SK-N-SH treated with all-trans-retinoic acid at 6 μM for 48 hours (cell line): ENCODE data around the gene CALCOCO2.
"Not testable (repeated sequence)": the region's sequence is repeated elsewhere in the genome, so short reads cannot be mapped to it uniquely, and the experiment has no call there.

Experiments used
- ATAC-seq: fragments of 200-7000 bp; cut with Tn5 transposase; 3 replicates; pipeline ENCODE4 v1.9.1; 2020; ENCODE audit warnings: mild to moderate bottlenecking, moderate library complexity
- BACH2 ChIP-seq: fragments of 250-450 bp; sonication (Bioruptor Pico); IDR thresholded peaks from 2 replicates; pipeline ENCODE4 v1.9.0; 2021; ENCODE audit warnings: mild to moderate bottlenecking, borderline replicate concordance
- CSDC2 ChIP-seq: fragments of 250-450 bp; sonication (Bioruptor Pico); IDR thresholded peaks from 2 replicates; pipeline ENCODE4 v1.5.0; 2020; ENCODE audit warnings: mild to moderate bottlenecking, moderate library complexity
- ISL1 ChIP-seq: fragments of 250-450 bp; sonication (Bioruptor Pico); IDR thresholded peaks from 2 replicates; pipeline ENCODE4 v2.1.2; 2022; ENCODE audit warnings: mild to moderate bottlenecking, moderate library complexity
- OSR1 ChIP-seq: fragments of 250-450 bp; sonication (Bioruptor Pico); IDR thresholded peaks from 2 replicates; pipeline ENCODE4 v1.8.0; 2022; ENCODE audit warnings: moderate library complexity, mild to moderate bottlenecking, inconsistent platforms
- PPARA ChIP-seq: fragments of 250-450 bp; sonication (Bioruptor Pico); IDR thresholded peaks from 2 replicates; pipeline ENCODE4 v1.5.0; 2020; ENCODE audit warnings: mild to moderate bottlenecking, borderline replicate concordance
- RARB ChIP-seq: fragments of 250-450 bp; sonication (Bioruptor Pico); IDR thresholded peaks from 2 replicates; pipeline ENCODE4 v1.8.0; 2021; ENCODE audit warnings: mild to moderate bottlenecking, moderate library complexity
- TCF4 ChIP-seq: fragments of 250-450 bp; sonication (Bioruptor Pico); IDR thresholded peaks from 2 replicates; pipeline ENCODE4 v1.8.0; 2021; ENCODE audit warnings: mild to moderate bottlenecking, moderate library complexity, borderline replicate concordance
- TOX ChIP-seq: fragments of 250-450 bp; sonication (Bioruptor Pico); IDR thresholded peaks from 2 replicates; pipeline ENCODE4 v1.8.0; 2021; ENCODE audit warnings: mild to moderate bottlenecking, moderate library complexity, borderline replicate concordance
- ZC3H10 ChIP-seq: fragments of 250-450 bp; sonication (Bioruptor Pico); IDR thresholded peaks from 2 replicates; pipeline ENCODE4 v1.5.1; 2021; ENCODE audit warnings: mild to moderate bottlenecking, moderate library complexity
- ZFP3 ChIP-seq: fragments of 250-450 bp; sonication (Bioruptor Pico); IDR thresholded peaks from 2 replicates; pipeline ENCODE4 v1.5.0; 2020; ENCODE audit warnings: mild to moderate bottlenecking, moderate library complexity
- ZFP30 ChIP-seq: fragments of 450-650 bp; formaldehyde crosslinking; IDR thresholded peaks from 2 replicates; pipeline ENCODE4 v1.5.0; 2022; ENCODE audit warnings: mild to moderate bottlenecking, moderate library complexity
- ZNF565 ChIP-seq: fragments of 450-650 bp; formaldehyde crosslinking; conservative IDR thresholded peaks from 2 replicates; pipeline ENCODE4 v1.5.0; 2020; ENCODE audit warnings: low read depth, mild to moderate bottlenecking, moderate library complexity
- ZNF8 ChIP-seq: fragments of 450-650 bp; formaldehyde crosslinking; IDR thresholded peaks from 2 replicates; pipeline ENCODE4 v1.5.0; 2020; ENCODE audit warnings: mild to moderate bottlenecking, moderate library complexity
- TF ChIP-seq, protein P1 (sequence below): fragments of 250-450 bp; sonication (Bioruptor Pico); IDR thresholded peaks from 2 replicates; pipeline ENCODE4 v1.8.0; 2020; ENCODE audit warnings: mild to moderate bottlenecking, moderate library complexity, borderline replicate concordance
- TF ChIP-seq, protein P2 (sequence below): fragments of 250-450 bp; sonication (Bioruptor Pico); IDR thresholded peaks from 2 replicates; pipeline ENCODE4 v1.5.0; 2020; ENCODE audit warnings: mild to moderate bottlenecking, moderate library complexity
- TF ChIP-seq, protein P3 (sequence below): fragments of 250-450 bp; sonication (Bioruptor Pico); IDR thresholded peaks from 2 replicates; pipeline ENCODE4 v1.5.1; 2021; ENCODE audit warnings: mild to moderate bottlenecking, moderate library complexity
- TF ChIP-seq, protein P4 (sequence below): fragments of 250-450 bp; sonication (Bioruptor Pico); IDR thresholded peaks from 2 replicates; pipeline ENCODE4 v1.5.1; 2020; ENCODE audit warnings: low read depth, mild to moderate bottlenecking, moderate library complexity

CALCOCO2 gene

GRCh38 chr17:48871551-48872351, 40.9 kb downstream of the CALCOCO2 start:
- no peak for TF ChIP-seq ISL1 (CRISPR knock-in tag)
- no peak for TF ChIP-seq PPARA
- no peak for TF ChIP-seq OSR1 (CRISPR knock-in tag)
- TF ChIP-seq BACH2 (CRISPR knock-in tag): no peak
- no peak for TF ChIP-seq TCF4 (CRISPR knock-in tag)
- no peak for TF ChIP-seq ZNF8 (CRISPR knock-in tag)
- TF ChIP-seq, protein P1, sequence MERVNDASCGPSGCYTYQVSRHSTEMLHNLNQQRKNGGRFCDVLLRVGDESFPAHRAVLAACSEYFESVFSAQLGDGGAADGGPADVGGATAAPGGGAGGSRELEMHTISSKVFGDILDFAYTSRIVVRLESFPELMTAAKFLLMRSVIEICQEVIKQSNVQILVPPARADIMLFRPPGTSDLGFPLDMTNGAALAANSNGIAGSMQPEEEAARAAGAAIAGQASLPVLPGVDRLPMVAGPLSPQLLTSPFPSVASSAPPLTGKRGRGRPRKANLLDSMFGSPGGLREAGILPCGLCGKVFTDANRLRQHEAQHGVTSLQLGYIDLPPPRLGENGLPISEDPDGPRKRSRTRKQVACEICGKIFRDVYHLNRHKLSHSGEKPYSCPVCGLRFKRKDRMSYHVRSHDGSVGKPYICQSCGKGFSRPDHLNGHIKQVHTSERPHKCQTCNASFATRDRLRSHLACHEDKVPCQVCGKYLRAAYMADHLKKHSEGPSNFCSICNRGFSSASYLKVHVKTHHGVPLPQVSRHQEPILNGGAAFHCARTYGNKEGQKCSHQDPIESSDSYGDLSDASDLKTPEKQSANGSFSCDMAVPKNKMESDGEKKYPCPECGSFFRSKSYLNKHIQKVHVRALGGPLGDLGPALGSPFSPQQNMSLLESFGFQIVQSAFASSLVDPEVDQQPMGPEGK (CRISPR knock-in tag): no peak
- no peak for TF ChIP-seq ZNF565
- TF ChIP-seq, protein P2, sequence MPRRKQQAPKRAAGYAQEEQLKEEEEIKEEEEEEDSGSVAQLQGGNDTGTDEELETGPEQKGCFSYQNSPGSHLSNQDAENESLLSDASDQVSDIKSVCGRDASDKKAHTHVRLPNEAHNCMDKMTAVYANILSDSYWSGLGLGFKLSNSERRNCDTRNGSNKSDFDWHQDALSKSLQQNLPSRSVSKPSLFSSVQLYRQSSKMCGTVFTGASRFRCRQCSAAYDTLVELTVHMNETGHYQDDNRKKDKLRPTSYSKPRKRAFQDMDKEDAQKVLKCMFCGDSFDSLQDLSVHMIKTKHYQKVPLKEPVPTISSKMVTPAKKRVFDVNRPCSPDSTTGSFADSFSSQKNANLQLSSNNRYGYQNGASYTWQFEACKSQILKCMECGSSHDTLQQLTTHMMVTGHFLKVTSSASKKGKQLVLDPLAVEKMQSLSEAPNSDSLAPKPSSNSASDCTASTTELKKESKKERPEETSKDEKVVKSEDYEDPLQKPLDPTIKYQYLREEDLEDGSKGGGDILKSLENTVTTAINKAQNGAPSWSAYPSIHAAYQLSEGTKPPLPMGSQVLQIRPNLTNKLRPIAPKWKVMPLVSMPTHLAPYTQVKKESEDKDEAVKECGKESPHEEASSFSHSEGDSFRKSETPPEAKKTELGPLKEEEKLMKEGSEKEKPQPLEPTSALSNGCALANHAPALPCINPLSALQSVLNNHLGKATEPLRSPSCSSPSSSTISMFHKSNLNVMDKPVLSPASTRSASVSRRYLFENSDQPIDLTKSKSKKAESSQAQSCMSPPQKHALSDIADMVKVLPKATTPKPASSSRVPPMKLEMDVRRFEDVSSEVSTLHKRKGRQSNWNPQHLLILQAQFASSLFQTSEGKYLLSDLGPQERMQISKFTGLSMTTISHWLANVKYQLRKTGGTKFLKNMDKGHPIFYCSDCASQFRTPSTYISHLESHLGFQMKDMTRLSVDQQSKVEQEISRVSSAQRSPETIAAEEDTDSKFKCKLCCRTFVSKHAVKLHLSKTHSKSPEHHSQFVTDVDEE (CRISPR knock-in tag): no peak
- ATAC-seq: no peak

GRCh38 chr17:48872409-48872808, 41.6 kb downstream of the CALCOCO2 start:
- ATAC-seq: not testable (repeated sequence)

DNA sequence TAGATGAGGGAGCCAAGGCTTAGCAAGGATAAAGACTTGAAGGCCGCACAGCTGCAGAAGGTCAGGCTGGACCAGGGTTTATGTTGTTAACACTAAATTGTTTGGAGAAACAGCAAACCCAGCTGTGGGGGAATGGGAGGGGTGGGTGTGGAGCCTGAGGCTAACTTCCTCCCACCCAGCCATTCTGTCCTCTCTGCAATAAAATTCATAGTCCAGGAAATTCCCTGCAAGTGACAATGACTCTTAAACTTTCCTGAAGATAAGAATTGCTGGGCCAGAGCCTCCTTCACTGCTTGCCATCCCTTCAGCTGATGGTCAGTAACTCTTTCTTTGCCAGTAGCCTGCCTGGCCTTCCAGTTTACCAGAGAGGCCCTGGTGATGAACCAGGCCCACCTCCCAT, 42.4 kb downstream of the CALCOCO2 start:
- TF ChIP-seq TOX (CRISPR knock-in tag): no peak
- no peak for TF ChIP-seq BACH2 (CRISPR knock-in tag)
- no peak for ATAC-seq

GRCh38 chr17:48873696-48874443, 43.0 kb downstream of the CALCOCO2 start:
- no peak for ATAC-seq

More at GRCh38 chr17:48873696-48874443, 43.0 kb downstream of the CALCOCO2 start:
- TF ChIP-seq TOX (CRISPR knock-in tag) (no peak), ZNF8 (CRISPR knock-in tag) (no peak), CSDC2 (no peak), ISL1 (CRISPR knock-in tag) (no peak), RARB (CRISPR knock-in tag) (no peak), ZC3H10 (no peak), BACH2 (CRISPR knock-in tag) (no peak), ZFP3 (CRISPR knock-in tag) (no peak), TCF4 (CRISPR knock-in tag) (no peak), ZFP30 (no peak)
- TF ChIP-seq, protein P2 (CRISPR knock-in tag): no peak
- TF ChIP-seq, protein P3, sequence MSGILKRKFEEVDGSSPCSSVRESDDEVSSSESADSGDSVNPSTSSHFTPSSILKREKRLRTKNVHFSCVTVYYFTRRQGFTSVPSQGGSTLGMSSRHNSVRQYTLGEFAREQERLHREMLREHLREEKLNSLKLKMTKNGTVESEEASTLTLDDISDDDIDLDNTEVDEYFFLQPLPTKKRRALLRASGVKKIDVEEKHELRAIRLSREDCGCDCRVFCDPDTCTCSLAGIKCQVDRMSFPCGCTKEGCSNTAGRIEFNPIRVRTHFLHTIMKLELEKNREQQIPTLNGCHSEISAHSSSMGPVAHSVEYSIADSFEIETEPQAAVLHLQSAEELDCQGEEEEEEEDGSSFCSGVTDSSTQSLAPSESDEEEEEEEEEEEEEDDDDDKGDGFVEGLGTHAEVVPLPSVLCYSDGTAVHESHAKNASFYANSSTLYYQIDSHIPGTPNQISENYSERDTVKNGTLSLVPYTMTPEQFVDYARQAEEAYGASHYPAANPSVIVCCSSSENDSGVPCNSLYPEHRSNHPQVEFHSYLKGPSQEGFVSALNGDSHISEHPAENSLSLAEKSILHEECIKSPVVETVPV (CRISPR knock-in tag): no peak
- TF ChIP-seq, protein P4, sequence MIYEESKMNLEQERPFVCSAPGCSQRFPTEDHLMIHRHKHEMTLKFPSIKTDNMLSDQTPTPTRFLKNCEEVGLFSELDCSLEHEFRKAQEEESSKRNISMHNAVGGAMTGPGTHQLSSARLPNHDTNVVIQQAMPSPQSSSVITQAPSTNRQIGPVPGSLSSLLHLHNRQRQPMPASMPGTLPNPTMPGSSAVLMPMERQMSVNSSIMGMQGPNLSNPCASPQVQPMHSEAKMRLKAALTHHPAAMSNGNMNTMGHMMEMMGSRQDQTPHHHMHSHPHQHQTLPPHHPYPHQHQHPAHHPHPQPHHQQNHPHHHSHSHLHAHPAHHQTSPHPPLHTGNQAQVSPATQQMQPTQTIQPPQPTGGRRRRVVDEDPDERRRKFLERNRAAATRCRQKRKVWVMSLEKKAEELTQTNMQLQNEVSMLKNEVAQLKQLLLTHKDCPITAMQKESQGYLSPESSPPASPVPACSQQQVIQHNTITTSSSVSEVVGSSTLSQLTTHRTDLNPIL: no peak
- TF ChIP-seq, protein P1 (CRISPR knock-in tag): no peak
